HG02763 (cell line): ENCODE results near the gene TFAP2B.

ENCODE experiments used
- ATAC-seq: cut with Tn5 transposase; IDR thresholded peaks from one replicate; pipeline ENCODE4 v1.9.1; 2021; ENCODE audit warnings: mild to moderate bottlenecking, moderate library complexity; ENCODE audit not compliant: unreplicated experiment

TFAP2B gene

GRCh38 chr6:50824552-50824951 lies 5.9 kb downstream of the TFAP2B start:
- no peak for ATAC-seq

DNA sequence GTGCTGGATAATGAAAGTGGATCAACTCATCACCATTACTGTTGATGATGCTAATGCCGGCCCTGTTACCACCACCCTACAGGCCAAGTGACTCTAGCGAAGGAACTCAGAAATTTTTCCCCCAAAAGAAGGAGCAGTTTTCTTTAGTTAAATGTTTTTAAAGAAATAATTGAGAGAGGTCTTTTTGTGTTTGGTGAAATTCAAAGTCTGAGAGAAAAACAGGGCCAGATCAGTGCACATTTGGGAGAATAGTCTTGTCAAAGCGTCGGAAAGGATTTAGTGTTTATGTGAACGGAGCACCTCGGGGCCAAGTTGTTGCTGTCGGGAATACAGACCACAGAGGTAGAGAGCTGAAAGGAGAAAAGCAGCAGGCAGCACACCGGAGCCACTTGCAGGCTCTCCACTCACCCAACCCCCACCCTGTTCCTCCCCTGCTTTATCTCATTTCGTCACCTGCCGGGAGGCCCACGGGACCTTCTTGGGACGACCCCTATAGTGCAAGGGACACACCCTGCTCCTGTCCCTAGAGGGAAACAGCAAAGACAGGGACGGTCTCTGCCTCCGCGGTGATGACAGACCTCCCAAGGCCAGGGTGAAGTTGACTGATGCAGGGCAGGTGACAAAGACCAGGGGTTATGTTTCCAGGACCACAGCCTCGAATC lies 6.8 kb downstream of the TFAP2B start:
- no peak for ATAC-seq

DNA sequence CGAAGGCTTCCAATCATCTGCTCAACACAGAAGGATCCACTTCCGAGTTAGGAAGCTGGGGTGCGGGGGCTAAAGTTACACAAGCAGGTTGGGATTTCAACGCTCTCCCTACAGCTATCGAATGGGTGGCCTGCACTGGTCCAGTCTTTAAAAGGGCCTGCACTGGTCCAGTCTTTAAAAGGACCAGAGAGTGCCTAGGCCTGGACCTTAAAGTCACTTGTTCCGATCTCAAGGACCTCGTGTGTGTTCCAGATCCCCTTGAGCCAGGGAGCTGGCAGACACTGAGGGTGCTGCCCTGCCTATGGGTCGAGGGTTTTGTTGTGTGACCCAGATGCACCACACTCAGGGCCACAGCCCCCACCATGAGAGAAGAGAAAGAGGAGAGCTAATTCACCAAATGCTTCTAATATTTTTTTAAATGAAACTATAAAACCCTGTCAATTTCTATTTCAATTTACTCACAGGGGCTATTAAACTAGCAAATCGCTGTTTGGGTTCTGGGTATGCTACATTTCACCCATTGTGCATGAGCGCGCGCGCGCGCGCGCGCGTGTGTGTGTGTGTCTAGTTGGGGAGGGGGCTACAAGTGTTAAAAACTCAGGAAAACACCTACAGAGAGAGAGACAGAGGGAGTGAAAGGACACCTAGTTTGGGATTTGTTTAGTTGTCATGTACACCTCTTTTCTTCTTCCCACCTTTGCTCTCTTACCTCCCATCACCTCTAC lies 7.5 kb downstream of the TFAP2B start:
- no peak for ATAC-seq

DNA sequence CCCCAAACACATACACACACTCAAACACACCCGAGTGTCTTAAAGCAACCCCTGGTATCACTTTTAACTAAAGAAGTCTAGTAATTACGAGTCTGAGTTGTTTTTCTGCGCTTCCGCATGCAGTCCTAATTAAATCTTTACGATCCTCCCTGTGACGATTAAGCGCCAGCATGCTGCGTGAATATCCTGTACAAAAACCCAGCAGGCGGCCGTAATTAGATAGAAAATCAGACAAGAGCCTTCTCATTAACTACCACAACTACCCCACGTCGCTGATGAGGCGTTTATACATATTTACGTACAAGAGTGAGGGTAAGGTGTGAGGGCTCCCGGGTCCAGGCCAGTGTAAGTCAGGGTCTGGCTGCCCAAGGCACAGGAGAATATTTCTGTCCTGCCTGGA lies 8.1 kb downstream of the TFAP2B start:
- ATAC-seq, result no peak

DNA sequence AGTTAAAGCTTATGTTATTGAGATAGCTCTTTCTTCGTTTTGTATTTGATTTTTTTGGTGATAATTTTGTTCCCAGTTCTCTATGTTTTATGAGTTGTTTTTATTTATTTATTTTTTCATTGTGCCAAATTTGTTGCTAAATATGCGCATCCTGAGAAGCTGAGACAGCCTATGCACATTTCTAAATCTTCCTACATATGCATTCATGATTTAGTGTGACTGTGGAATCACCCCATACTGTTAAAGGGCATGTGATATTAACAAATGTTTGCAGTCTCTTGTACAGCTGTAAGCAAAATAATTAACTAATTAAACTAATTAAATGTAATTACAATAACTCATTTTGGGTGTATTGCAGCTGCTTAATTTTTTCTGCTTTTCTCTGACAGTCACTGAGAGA lies 10.4 kb downstream of the TFAP2B start:
- ATAC-seq, result no peak

GRCh38 chr6:50829898-50830444 lies 11.3 kb downstream of the TFAP2B start:
- no peak for ATAC-seq

DNA sequence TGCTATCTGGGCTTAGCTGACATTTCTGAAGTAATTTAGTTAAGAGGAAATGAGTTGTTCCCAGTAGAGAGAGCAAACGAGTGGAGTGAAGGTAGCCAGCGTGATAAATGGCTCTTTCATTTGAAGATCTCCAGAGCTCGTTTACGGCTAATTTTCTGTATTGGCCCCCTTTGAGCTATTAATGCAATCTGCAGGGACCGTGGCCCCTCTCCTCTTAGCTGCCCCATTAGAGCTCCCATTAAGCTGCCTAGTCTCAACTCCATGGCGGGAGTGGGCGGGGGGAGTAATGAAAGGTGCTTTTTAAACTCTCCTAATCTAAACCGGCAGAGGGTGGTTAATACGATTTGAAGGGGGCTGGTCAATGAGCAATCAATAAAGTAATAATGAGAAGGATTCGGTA lies 12.5 kb downstream of the TFAP2B start:
- no peak for ATAC-seq

- no peak for ATAC-seq
Measured at GRCh38 chr6:50832912-50833311, 14.2 kb downstream of the TFAP2B start.

- no peak for ATAC-seq
Measured at GRCh38 chr6:50834929-50835410, 16.3 kb downstream of the TFAP2B start.

- ATAC-seq, result no peak
Measured at GRCh38 chr6:50836231-50836630, 17.6 kb downstream of the TFAP2B start.

GRCh38 chr6:50837589-50838445 lies 19.1 kb downstream of the TFAP2B start:
- ATAC-seq, result no peak

DNA sequence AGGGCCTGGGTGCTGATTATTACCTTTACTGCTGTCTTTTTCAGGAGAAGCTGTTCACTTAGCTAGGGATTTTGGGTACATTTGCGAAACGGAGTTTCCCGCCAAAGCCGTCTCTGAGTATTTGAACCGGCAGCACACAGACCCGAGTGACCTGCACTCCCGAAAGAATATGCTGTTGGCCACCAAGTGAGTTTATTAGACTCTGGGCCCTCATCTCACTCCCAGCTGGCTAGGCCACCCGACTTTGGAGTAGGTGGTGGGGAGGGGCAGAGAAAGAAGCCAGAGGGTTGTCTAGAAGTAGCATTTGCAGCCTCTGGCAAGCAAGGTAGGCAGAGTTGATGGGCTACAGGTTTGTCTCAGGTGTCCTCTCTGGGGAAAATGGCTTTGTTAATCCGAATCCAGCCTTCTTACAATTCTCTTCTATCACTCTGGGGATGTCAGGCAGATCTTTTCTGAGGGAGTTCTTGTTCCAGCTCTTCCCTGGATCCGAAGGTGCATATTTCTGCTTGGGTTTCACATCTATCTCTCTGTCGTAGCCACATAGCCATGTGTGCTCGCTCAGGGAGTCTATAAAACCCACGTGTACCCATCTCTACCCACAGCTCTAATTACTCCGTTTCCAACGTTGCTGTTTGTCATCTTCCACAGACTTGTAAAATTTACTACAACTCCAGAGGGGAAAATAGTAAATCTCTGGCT lies 21.6 kb downstream of the TFAP2B start:
- ATAC-seq, result no peak

DNA sequence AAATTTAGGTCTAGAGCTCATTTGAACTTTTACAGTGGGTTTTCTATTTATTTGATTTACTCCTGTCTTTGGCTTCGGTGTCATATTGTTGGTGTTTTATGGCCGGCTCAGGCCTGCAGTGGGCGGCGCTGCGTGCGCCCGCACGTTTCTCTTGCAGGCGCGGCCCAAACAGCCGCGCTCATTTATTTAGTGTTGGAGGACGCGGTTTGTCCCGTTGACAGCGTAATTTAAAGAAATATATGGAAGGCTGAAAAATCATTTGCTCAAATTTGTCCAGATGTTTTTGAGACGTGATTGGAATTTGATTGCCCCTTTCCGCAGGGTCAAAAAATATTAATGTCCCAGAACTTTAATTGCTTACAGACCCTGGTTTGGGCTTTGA lies 22.1 kb downstream of the TFAP2B start:
- ATAC-seq, result no peak

GRCh38 chr6:50842446-50842845 lies 23.8 kb downstream of the TFAP2B start:
- no peak for ATAC-seq

DNA sequence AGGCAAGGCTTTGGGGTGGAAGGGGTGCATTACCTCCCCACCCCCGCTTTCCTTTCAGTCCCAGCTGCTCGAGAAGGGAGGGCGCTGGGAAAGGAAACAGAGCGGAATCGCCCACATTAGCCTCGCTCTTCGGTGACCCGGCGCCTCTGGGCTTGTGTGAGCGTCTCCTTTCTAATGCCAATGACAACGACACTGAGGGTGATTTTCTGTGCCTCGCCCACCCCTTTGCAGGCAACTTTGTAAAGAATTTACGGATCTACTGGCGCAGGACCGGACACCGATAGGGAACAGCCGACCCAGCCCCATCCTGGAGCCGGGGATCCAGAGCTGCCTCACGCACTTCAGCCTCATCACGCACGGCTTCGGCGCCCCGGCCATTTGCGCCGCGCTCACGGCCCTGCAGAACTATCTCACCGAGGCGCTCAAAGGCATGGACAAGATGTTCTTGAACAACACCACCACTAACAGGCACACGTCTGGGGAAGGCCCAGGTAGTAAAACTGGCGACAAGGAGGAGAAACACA lies 24.3 kb downstream of the TFAP2B start:
- no peak for ATAC-seq

- no peak for ATAC-seq
Measured at GRCh38 chr6:50843842-50844241, 25.2 kb downstream of the TFAP2B start.

DNA sequence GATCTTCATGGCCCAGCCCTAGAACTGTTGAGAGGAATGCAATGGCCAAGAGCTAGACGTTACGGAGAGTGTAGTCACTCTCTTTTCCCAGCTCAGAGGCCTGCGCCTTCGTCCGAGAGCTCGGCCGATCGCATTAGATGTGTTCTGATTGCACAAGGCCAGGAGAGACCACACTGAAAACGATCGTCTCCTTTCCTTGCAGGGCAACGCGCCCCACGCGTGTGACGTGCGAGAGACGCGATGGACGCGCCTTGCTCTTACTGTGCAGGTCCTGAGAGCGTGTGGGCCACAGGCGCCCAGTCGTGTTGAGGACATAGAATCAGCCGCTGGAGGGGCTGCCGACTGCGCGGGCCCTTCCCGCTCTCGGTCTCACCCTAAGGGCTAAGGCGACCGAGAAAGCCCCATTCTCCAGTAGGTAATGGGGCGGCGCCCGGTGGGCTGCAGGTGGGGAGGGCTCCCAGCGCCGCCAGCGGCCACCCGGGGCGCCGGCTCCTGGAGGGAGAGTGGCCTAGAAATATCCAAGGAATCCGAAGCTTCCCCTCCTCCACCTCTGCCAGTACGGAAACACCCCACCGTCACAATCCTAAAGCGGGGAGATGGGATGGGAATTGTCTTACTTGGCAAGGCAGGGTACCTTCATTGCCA lies 26.9 kb downstream of the TFAP2B start:
- ATAC-seq, result no peak

- no peak for ATAC-seq
Measured at GRCh38 chr6:50846144-50846851, 27.6 kb downstream of the TFAP2B start.

- no peak for ATAC-seq
Measured at GRCh38 chr6:50846852-50847155, 28.1 kb downstream of the TFAP2B start.
